Epithelial cell of prostate (primary cell): ENCODE measurements around the gene CDH5.
A peak's percentile ranks its signal among the peaks of the same experiment; 100 is the strongest.

Source experiments
- DNase-seq: peaks from one replicate; pipeline ENCODE4 v3.0.0-alpha.2; 2011; ENCODE audit warnings: low read depth, low spot score
- H3K27ac ChIP-seq: fragments of 450-650 bp; 2 replicates; pipeline ENCODE4 v1.5.1; 2017; ENCODE audit warnings: mild to moderate bottlenecking

Gene CDH5

GRCh38 chr16:66408163-66409048 is 41.9 kb downstream of the CDH5 start:
- peak; percentile 88 for DNase-seq
- H3K27ac ChIP-seq: peak overlapping the region; percentile 95

- peak overlapping the region; percentile 95 for H3K27ac ChIP-seq
- no peak for DNase-seq
These were observed 42.7 kb downstream of the CDH5 start for GRCh38 chr16:66409156-66409555.

GRCh38 chr16:66412182-66412581 is 45.7 kb downstream of the CDH5 start:
- H3K27ac ChIP-seq: no peak overlapping the region
- DNase-seq: no peak

GRCh38 chr16:66414891-66415290 is 48.4 kb downstream of the CDH5 start:
- H3K27ac ChIP-seq: no peak overlapping the region
- DNase-seq: no peak

- no peak overlapping the region for H3K27ac ChIP-seq
- DNase-seq: no peak
These were observed 49.6 kb downstream of the CDH5 start for GRCh38 chr16:66416136-66416535.

- peak; percentile 68 for DNase-seq
- peak overlapping the region; percentile 46 for H3K27ac ChIP-seq
These were observed 50.6 kb downstream of the CDH5 start for GRCh38 chr16:66416939-66417700.

- DNase-seq: no peak
- H3K27ac ChIP-seq: no peak overlapping the region
These were observed 51.9 kb downstream of the CDH5 start for GRCh38 chr16:66418165-66418962.

GRCh38 chr16:66419527-66419926 is 53.0 kb downstream of the CDH5 start:
- DNase-seq: no peak
- no peak overlapping the region for H3K27ac ChIP-seq

GRCh38 chr16:66420396-66420795 is 53.9 kb downstream of the CDH5 start:
- no peak for DNase-seq
- no peak overlapping the region for H3K27ac ChIP-seq

GRCh38 chr16:66421891-66422290 is 55.4 kb downstream of the CDH5 start:
- no peak for DNase-seq

GRCh38 chr16:66422366-66422765 is 55.9 kb downstream of the CDH5 start:
- no peak for DNase-seq
- H3K27ac ChIP-seq: no peak overlapping the region

More at GRCh38 chr16:66421891-66422290, 55.4 kb downstream of the CDH5 start:
- H3K27ac ChIP-seq: no peak overlapping the region

GRCh38 chr16:66423177-66423576 is 56.7 kb downstream of the CDH5 start:
- H3K27ac ChIP-seq: no peak overlapping the region
- DNase-seq: no peak

GRCh38 chr16:66425651-66426050 is 59.2 kb downstream of the CDH5 start:
- H3K27ac ChIP-seq: no peak overlapping the region
- no peak for DNase-seq

- H3K27ac ChIP-seq: no peak overlapping the region
- DNase-seq: no peak
These were observed 59.9 kb downstream of the CDH5 start for GRCh38 chr16:66426112-66427035.

- no peak for DNase-seq
- H3K27ac ChIP-seq: no peak within 1 kb of the TSS
These were observed 60.8 kb downstream of the CDH5 start, which contains the start of gene BEAN1 for GRCh38 chr16:66427036-66427860. Gene BEAN1, plus strand, starts transcription at chr16:66427295. Its CDS starts 10,382 bp downstream, at chr16:66437677.

- H3K27ac ChIP-seq: no peak overlapping the region
- DNase-seq: no peak
These were observed 61.6 kb downstream of the CDH5 start for GRCh38 chr16:66427871-66428681.

- DNase-seq: no peak
- no peak overlapping the region for H3K27ac ChIP-seq
These were observed 62.3 kb downstream of the CDH5 start for GRCh38 chr16:66428682-66429251.
